GM12878 (cell line): ENCODE data around the gene PPP2R3B. TPM values are rescaled to one million over a fixed set of nuclear protein-coding genes. Genes with fewer than 3 reads are reported as not detected.

Source experiments
- ATAC-seq: fragments of 200-7000 bp; cut with Tn5 transposase; 3 replicates; pipeline ENCODE4 v1.9.1; 2020; ENCODE audit warnings: mild to moderate bottlenecking, moderate library complexity
- BruUV-seq: library from RNA; stranded (reverse); fragments of 400-500 nt; replicated peaks from 2 replicates; lab custom pipeline; 2021; lab: Mats Ljungman, UMichigan
- CTCF ChIA-PET: fragments of 300-600 bp; sonication (Branson Sonifier 250); formaldehyde crosslinking; extraction: SDS; loops from one replicate; lab custom pipeline; 2021; ENCODE audit warnings: inconsistent platforms; lab: Yijun Ruan, JAX
- POLR2A ChIA-PET: fragments of 350-600 bp; formaldehyde crosslinking; extraction: SDS; loops from one replicate; lab custom pipeline; 2021; ENCODE audit warnings: inconsistent platforms; lab: Charles Lee
- RAD21 ChIA-PET: fragments of 300-600 bp; sonication (Branson Sonifier 250); formaldehyde crosslinking; loops from one replicate; lab custom pipeline; 2023; ENCODE audit warnings: antibody characterized with exemption; ENCODE audit not compliant: unreplicated experiment; lab: Charles Lee
- SMC1A ChIA-PET: fragments of 300-600 bp; sonication (Branson Sonifier 250); formaldehyde crosslinking; loops from one replicate; lab custom pipeline; 2023; ENCODE audit not compliant: unreplicated experiment, uncharacterized antibody; lab: Charles Lee
- DNase-seq: peaks from one replicate; pipeline ENCODE4 v3.0.0-alpha.2; 2011; ENCODE audit warnings: low read depth, low spot score
- FAIRE-seq: peaks from 3 replicates; lab custom pipeline; 2011; peaks lifted over from hg19 to GRCh38; lab: Jason Lieb, UNC
- H2AFZ ChIP-seq: 2 replicates; pipeline ENCODE4 v1.6.0; 2011; ENCODE audit warnings: low read depth, low read length, control low read depth; ENCODE audit not compliant: control insufficient read depth
- H3K27ac ChIP-seq: 2 replicates; pipeline ENCODE4 v1.5.1; 2011; ENCODE audit warnings: control low read depth; ENCODE audit not compliant: control insufficient read depth, insufficient read depth
- H3K27me3 ChIP-seq, 2 experiments: replicated peaks in 1 of 2; 2 replicates each; pipeline versions ENCODE4 v1.6.0 to v1.6.1; 2011; ENCODE audit warnings: low read length in 1 of 2; ENCODE audit not compliant: control insufficient read depth in 2 of 2, insufficient read depth in 2 of 2
- H3K36me3 ChIP-seq, 2 experiments: 2 replicates each; pipeline ENCODE4 v1.5.1; 2011; ENCODE audit warnings: low read length in 1 of 2; ENCODE audit not compliant: control insufficient read depth in 2 of 2, insufficient read depth in 2 of 2
- H3K4me1 ChIP-seq: 2 replicates; pipeline ENCODE4 v1.6.1; 2011; ENCODE audit warnings: mild to moderate bottlenecking, low read length, moderate library complexity, mixed read lengths; ENCODE audit not compliant: control insufficient read depth, insufficient read depth
- H3K4me2 ChIP-seq: 2 replicates; pipeline ENCODE4 v1.6.0; 2011; ENCODE audit warnings: control low read depth; ENCODE audit not compliant: control insufficient read depth, insufficient read depth
- H3K4me3 ChIP-seq: fragments of 200-600 bp; sonication (generic); 2 replicates; pipeline ENCODE4 v1.5.1; 2016
- H3K79me2 ChIP-seq: 2 replicates; pipeline ENCODE4 v1.6.0; 2011; ENCODE audit warnings: low read length; ENCODE audit not compliant: control insufficient read depth, insufficient read depth
- H3K9ac ChIP-seq: 2 replicates; pipeline ENCODE4 v1.8.0; 2011; ENCODE audit warnings: low read length, control low read depth, mixed read lengths; ENCODE audit not compliant: control insufficient read depth, insufficient read depth
- H3K9me3 ChIP-seq: replicated peaks from 3 replicates; pipeline ENCODE4 v1.5.1; 2011; ENCODE audit warnings: mild to moderate bottlenecking, low read length; ENCODE audit not compliant: control insufficient read depth, insufficient read depth
- H4K20me1 ChIP-seq: 2 replicates; pipeline ENCODE4 v1.6.0; 2011; ENCODE audit not compliant: control insufficient read depth, insufficient read depth
- ASH2L ChIP-seq: fragments of 300-600, 200-600 bp; sonication (generic); IDR thresholded peaks from 2 replicates; pipeline ENCODE4 v1.6.1; 2017; ENCODE audit warnings: low read depth, mild to moderate bottlenecking, borderline replicate concordance
- ATF3 ChIP-seq: IDR thresholded peaks from 2 replicates; pipeline ENCODE4 v1.6.1; 2011; ENCODE audit warnings: low read depth, mild to moderate bottlenecking, low read length, moderate library complexity, borderline replicate concordance; ENCODE audit errors: extremely low read depth
- EP300 ChIP-seq, 2 experiments: fragments of 150-350 bp in 1 of 2; IDR thresholded peaks; 2 replicates each; pipeline ENCODE4 v1.6.1; 2011 to 2012; ENCODE audit warnings: low read depth in 2 of 2, low read length in 2 of 2, borderline replicate concordance in 1 of 2, improper control_type of control experiment in 1 of 2, inconsistent platforms in 1 of 2; ENCODE audit not compliant: control insufficient read depth in 1 of 2
- GATAD2B ChIP-seq: fragments of 450-650 bp; conservative IDR thresholded peaks from 2 replicates; pipeline ENCODE4 v1.6.1; 2017; ENCODE audit warnings: low read depth, mild to moderate bottlenecking, moderate library complexity
- MYC ChIP-seq: IDR thresholded peaks from 2 replicates; pipeline ENCODE4 v1.6.1; 2011; ENCODE audit warnings: mild to moderate bottlenecking, low read length, moderate library complexity, inconsistent platforms; ENCODE audit not compliant: insufficient read depth, insufficient replicate concordance, insufficient read length, severe bottlenecking
- NFIC ChIP-seq: IDR thresholded peaks from 2 replicates; pipeline ENCODE4 v1.6.1; 2012; ENCODE audit warnings: low read depth, mild to moderate bottlenecking, inconsistent platforms, low read length, moderate library complexity
- NFXL1 ChIP-seq: fragments of 450-650 bp; IDR thresholded peaks from 2 replicates; pipeline ENCODE4 v1.6.1; 2017; ENCODE audit warnings: antibody characterized with exemption, mild to moderate bottlenecking, borderline replicate concordance
- POLR2AphosphoS5 ChIP-seq: IDR thresholded peaks from 2 replicates; pipeline ENCODE4 v1.6.1; 2011; ENCODE audit warnings: mild to moderate bottlenecking, low read length, inconsistent platforms
- RCOR1 ChIP-seq: conservative IDR thresholded peaks from 2 replicates; pipeline ENCODE4 v1.6.1; 2012; ENCODE audit warnings: low read depth, low read length, improper control_type of control experiment
- RFX5 ChIP-seq: IDR thresholded peaks from 2 replicates; pipeline ENCODE4 v1.6.1; 2011; ENCODE audit warnings: low read depth, low read length, improper control_type of control experiment
- SP1 ChIP-seq: IDR thresholded peaks from one replicate; pipeline ENCODE4 v1.6.1; 2011; ENCODE audit warnings: low read depth, low read length
- WGBS: methylation state at CpG from one replicate; pipeline ENCODE4 v1.1.6; 2016; ENCODE audit warnings: low lambda C conversion rate; ENCODE audit not compliant: insufficient replicate concordance, insufficient coverage; ENCODE audit errors: missing lambda C conversion rate; 5-methylcytosine and 5-hydroxymethylcytosine counted together
- in situ Hi-C: fragments of 300-500 bp; cut with MboI; formaldehyde crosslinking; loops from 9 replicates; pipeline ENCODE4 v1.14.3; 2018; ENCODE audit warnings: mixed read lengths
- intact Hi-C: fragments of 100-400 bp; cut with micrococcal nuclease; formaldehyde crosslinking; loops from one replicate; pipeline ENCODE4 v1.14.2; 2022; ENCODE audit not compliant: unreplicated experiment
- polyA plus RNA-seq, 11 experiments: library from polyadenylated mRNA; depleted of rRNA in 4 of 11; unstranded in 6 of 11; stranded (reverse) in 5 of 11; fragments of >200 nt; fragmentation: Nextera tagmentation in 4 of 11; fragmentation: Illumina TruSeq in 1 of 11; extraction: Ambion mirVana in 4 of 11; extraction: Trizol in 1 of 11; gene quantifications; 1 replicate in 1 of 11; 2 replicates in 10 of 11; pipeline versions ENCODE4 v1.2.1 to v1.2.3, GENCODE V29; 2011 to 2016; ENCODE audit warnings: inconsistent platforms in 2 of 11, missing spikeins in 2 of 11, low read depth in 1 of 11
- total RNA-seq, 4 experiments: library from RNA; depleted of rRNA in 3 of 4; stranded (reverse); fragments of >200 nt in 3 of 4; fragmentation: Illumina TruSeq in 1 of 4; extraction: Trizol in 1 of 4; gene quantifications; 2 replicates each; pipeline versions ENCODE4 v1.2.1 to v1.2.3, GENCODE V29; 2013 to 2021

Gene PPP2R3B
- total and polyA plus RNA-seq, 10 of the 15 experiments (the other 5 are each of a cell fraction or from before 2014, with no cell fraction given) = 0.11 to 34.3 (median 9.7) TPM; not detected in 1

- no TSS peak for BruUV-seq
- H3K4me1 ChIP-seq = no peaks in the 10 kb centered on the region
- no peak overlapping the region for H3K27ac ChIP-seq
- WGBS = 89% methylated on average over 25 of the region's 26 CpGs
- FAIRE-seq = no peak
- ChIA-PET SMC1A (no interaction called here), RAD21 (no interaction called here)
- in situ Hi-C loops = no loop called here
- no peak overlapping the region for H2AFZ ChIP-seq
- DNase-seq = no peak
- H3K9ac ChIP-seq = no peak overlapping the region
- no peaks in the 10 kb centered on the region for H3K36me3 ChIP-seq
- no peaks in the 10 kb centered on the region for H3K79me2 ChIP-seq
- no peak for TF ChIP-seq SP1
- TF ChIP-seq, all 136 proteins: peak for 0
- ChIA-PET POLR2A (no interaction called here), CTCF (no interaction called here)
- Histone ChIP-seq H3K4me3 (no peak overlapping the region), H3K4me2 (no peak overlapping the region), H3K9me3 (peaks cover 3% of the 10 kb centered on the region; the same call in 2 of the 3 replicates), H3K27me3 (no peaks in the 10 kb centered on the region), H4K20me1 (no peaks in the 10 kb centered on the region)
- ATAC-seq = no peak
- intact Hi-C loops = no loop called here
Measured at GRCh38 chrX:360496-361150, 26.1 kb downstream of the PPP2R3B start.

GRCh38 chrX:358651-359143 lies 28.0 kb downstream of the PPP2R3B start:
- ChIA-PET RAD21 (no interaction called here), SMC1A (no interaction called here), POLR2A (no interaction called here), CTCF (no interaction called here)
- Histone ChIP-seq H3K36me3 (no peaks in the 10 kb centered on the region), H3K4me1 (no peaks in the 10 kb centered on the region), H3K4me2 (no peak overlapping the region), H3K27me3 (no peaks in the 10 kb centered on the region), H2AFZ (no peak overlapping the region), H3K9ac (no peak overlapping the region), H3K79me2 (no peaks in the 10 kb centered on the region), H3K9me3 (peaks cover 3% of the 10 kb centered on the region; the same call in 2 of the 3 replicates), H4K20me1 (no peaks in the 10 kb centered on the region), H3K27ac (no peak overlapping the region), H3K4me3 (no peak overlapping the region)
- no TSS peak for BruUV-seq
- 97% methylated on average over 21 of the region's 49 CpGs for WGBS
- TF ChIP-seq POLR2AphosphoS5 = no peak
- TF ChIP-seq ATF3 = no peak
- no peak for TF ChIP-seq MYC
- no peak for TF ChIP-seq GATAD2B
- TF ChIP-seq RCOR1 = no peak
- no peak for TF ChIP-seq NFIC
- no peak for TF ChIP-seq ASH2L
- TF ChIP-seq EP300 (IDR thresholded peaks at IDR 0.05; ENCODE audit: borderline replicate concordance in 1 of 2, control insufficient read depth in 1 of 2, low read depth in 2 of 2, low read length in 2 of 2) = no peak
- TF ChIP-seq NFXL1 = no peak
- no peak for TF ChIP-seq RFX5
- intact Hi-C loops (no loop called here), in situ Hi-C loops (no loop called here)
- no peak for FAIRE-seq
- DNase-seq = no peak
- no peak for ATAC-seq
